RWPE2 (cell line): Measurements from ENCODE around the gene TIGD3.

Experiments used
- ATAC-seq: fragments of 200-7000 bp; cut with Tn5 transposase; 3 replicates; pipeline ENCODE4 v1.9.1; 2021; ENCODE audit warnings: low read depth
- DNase-seq: peaks from one replicate; pipeline ENCODE4 v3.0.0-alpha.2; 2020; ENCODE audit warnings: low spot score
- H3K27ac ChIP-seq: fragments of 450-650 bp; 2 replicates; pipeline ENCODE4 v1.5.1; 2017; ENCODE audit warnings: mild to moderate bottlenecking; ENCODE audit not compliant: poor library complexity, severe bottlenecking
- H3K27me3 ChIP-seq: fragments of 250-450 bp; sonication (Bioruptor Pico); 2 replicates; pipeline ENCODE4 v1.5.1; 2021; ENCODE audit warnings: mild to moderate bottlenecking, moderate library complexity; ENCODE audit not compliant: insufficient read depth, poor library complexity, severe bottlenecking
- H3K36me3 ChIP-seq: fragments of 250-450 bp; sonication (Bioruptor Pico); 2 replicates; pipeline ENCODE4 v1.5.1; 2020; ENCODE audit warnings: low read depth, mild to moderate bottlenecking, moderate library complexity
- H3K4me1 ChIP-seq: fragments of 250-450 bp; sonication (Bioruptor Pico); 2 replicates; pipeline ENCODE4 v1.5.1; 2021; ENCODE audit warnings: mild to moderate bottlenecking, moderate library complexity; ENCODE audit not compliant: insufficient read depth, poor library complexity, severe bottlenecking
- H3K4me3 ChIP-seq: fragments of 250-450 bp; sonication (Bioruptor Pico); 2 replicates; pipeline ENCODE4 v1.5.1; 2021; ENCODE audit warnings: mild to moderate bottlenecking, moderate library complexity; ENCODE audit not compliant: severe bottlenecking
- H3K9me3 ChIP-seq: fragments of 250-450 bp; sonication (Bioruptor Pico); 2 replicates; pipeline ENCODE4 v1.5.1; 2021; ENCODE audit warnings: mild to moderate bottlenecking, moderate library complexity; ENCODE audit not compliant: severe bottlenecking
- TF ChIP-seq, protein P1 (sequence below): fragments of 450-650 bp; IDR thresholded peaks from one replicate; pipeline ENCODE4 v1.5.1; 2017; ENCODE audit warnings: mild to moderate bottlenecking, moderate library complexity; ENCODE audit not compliant: poor library complexity, severe bottlenecking

TIGD3 gene

DNA sequence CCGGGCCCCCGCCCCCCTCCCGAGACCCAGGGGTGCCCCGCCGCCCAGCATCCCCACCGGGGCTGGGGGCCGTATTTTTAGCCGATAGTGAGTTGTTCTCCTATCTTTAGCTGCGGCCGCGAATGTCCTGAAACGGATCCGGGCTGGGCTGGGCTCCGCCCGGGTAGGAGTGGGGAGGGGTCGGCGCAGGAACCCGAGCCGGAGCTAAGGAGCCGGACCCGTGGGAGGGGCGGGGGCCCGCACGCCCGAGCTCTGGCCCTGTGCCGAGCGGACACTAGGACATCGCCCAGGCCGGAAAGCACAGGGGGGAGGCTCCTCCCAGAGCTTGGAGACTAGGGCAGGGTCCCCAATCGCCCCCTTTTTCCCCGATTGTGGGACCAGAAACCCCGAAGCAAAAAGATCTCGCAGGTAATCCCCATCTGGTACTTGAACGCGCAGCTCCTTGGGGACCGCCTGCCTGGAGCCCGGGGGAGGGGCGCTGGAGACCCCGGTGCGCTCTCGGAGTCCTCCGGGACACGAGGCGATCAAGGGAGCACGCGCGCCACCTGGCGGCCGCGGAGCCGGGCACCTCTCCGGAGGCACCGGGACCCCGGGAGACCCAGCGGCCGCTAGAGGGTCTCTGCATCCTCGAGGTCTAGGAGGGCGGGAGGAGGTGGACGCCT is 39.2 kb upstream of the TIGD3 start:
- H3K4me3 ChIP-seq, result peak overlapping the region; percentile 79
- peaks cover 8% of the 10 kb centered on the region for H3K36me3 ChIP-seq
- H3K27me3 ChIP-seq, result no peaks in the 10 kb centered on the region
- no peaks in the 10 kb centered on the region for H3K9me3 ChIP-seq
- peaks cover 33% of the 10 kb centered on the region for H3K4me1 ChIP-seq
- ATAC-seq, result peak; percentile 28
- TF ChIP-seq, protein P1, sequence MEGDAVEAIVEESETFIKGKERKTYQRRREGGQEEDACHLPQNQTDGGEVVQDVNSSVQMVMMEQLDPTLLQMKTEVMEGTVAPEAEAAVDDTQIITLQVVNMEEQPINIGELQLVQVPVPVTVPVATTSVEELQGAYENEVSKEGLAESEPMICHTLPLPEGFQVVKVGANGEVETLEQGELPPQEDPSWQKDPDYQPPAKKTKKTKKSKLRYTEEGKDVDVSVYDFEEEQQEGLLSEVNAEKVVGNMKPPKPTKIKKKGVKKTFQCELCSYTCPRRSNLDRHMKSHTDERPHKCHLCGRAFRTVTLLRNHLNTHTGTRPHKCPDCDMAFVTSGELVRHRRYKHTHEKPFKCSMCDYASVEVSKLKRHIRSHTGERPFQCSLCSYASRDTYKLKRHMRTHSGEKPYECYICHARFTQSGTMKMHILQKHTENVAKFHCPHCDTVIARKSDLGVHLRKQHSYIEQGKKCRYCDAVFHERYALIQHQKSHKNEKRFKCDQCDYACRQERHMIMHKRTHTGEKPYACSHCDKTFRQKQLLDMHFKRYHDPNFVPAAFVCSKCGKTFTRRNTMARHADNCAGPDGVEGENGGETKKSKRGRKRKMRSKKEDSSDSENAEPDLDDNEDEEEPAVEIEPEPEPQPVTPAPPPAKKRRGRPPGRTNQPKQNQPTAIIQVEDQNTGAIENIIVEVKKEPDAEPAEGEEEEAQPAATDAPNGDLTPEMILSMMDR, result peak; percentile 98
- no peak for DNase-seq
- H3K27ac ChIP-seq, result peak overlapping the region; percentile 93

DNA sequence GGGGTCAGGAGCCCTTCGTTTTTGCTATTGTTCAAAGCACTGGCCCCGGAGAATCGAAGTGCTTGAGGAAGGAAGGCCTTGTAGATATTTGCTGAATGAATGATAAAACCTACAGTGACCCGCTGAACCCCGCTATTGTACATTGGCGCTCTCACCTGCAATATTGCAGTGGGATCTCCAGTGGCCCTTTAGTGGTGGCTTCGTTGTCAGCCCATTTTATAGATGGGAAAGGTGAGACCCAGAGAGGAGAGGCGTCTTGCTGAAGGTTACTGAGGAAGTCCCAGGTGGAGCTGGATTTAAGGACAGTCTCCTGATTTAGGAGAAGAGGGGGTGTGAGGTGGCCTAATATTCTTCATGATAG is 38.7 kb upstream of the TIGD3 start:
- Histone ChIP-seq H3K9me3 (no peaks in the 10 kb centered on the region), H3K36me3 (peaks cover 13% of the 10 kb centered on the region), H3K4me3 (peak overlapping the region; percentile 79), H3K27me3 (no peaks in the 10 kb centered on the region), H3K27ac (peak overlapping the region; percentile 93), H3K4me1 (peaks cover 33% of the 10 kb centered on the region)
- TF ChIP-seq, protein P1, result peak; percentile 86
- DNase-seq (no peak), ATAC-seq (no peak)

DNA sequence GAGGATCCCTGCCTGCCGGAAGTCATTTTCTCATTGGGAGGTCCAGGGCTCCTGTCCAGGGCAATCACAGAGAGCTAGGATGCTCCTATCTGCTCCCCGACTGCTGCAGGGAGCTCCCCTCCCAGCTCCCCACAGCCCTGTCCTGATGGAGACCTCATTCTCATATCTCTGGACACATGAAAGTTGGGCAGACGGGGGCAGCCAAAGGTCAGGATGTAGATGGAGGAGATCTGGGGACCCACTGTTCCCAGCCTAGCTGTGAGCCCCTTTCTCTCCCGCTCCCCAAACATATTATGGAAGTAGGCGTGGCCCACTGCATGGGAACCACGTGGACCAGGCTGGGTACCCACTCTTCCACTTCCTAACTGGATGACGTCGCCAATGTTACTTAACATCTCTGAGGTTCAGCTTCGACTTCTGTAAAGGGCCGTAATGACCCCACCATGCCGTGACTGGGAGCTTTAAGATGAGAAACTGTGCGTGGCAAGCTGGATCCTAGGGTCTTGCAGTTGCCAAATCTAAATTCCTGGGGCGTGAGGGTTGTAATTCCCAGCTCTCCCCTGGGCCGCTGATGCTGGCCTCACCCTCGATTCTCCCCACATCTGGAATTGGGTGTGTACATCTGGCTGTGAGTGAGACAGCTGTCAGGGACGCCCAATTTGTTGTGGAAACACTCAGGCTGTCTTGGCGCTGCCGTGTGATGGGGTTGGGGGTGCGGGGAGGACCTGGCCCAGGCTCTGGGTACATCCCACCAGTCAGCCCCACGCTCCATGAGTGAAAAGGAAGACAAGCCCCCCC is 38.1 kb upstream of the TIGD3 start:
- Histone ChIP-seq H3K4me3 (peak overlapping the region; percentile 79), H3K36me3 (peaks cover 19% of the 10 kb centered on the region), H3K4me1 (peaks cover 28% of the 10 kb centered on the region), H3K27me3 (no peaks in the 10 kb centered on the region), H3K9me3 (no peaks in the 10 kb centered on the region), H3K27ac (peak overlapping the region; percentile 93)
- ATAC-seq, result peak; percentile 10
- DNase-seq, result no peak
- TF ChIP-seq, protein P1, result no peak

DNA sequence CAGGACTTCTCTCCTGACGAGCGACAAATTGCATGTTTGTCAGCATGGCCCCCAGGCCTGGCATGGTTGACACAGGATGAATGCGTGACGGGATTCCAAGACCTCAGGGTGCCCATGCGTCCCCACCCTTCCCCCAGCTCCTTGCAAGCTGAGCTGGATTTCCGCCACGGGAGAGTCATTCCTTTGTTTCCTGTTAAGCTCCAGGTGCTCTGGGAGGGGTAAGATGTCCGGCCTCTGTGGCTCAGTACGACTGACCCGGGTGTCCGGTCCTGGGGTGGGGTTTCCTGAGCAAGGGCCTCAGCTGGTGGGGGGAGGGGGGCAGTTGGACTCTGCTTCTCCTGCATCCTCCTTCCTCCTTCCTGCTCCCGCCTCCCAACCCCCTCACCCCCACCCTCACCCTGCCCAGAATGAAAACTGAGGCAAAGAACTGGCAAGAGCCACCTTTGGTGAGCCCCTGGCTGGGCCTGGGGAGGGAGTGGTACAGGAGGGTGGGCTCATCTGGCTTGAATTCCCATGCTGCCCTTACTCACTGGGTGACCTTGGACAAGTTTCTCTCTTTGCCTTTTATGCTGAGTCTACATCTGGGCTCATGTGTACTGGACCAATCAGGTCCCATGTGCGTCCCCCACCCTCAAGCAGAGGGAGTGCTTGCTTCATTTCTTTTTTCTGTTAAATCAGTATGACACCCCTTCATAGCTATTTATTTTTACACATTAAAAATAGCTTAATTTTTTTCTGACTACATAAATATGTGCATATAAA is 37.3 kb upstream of the TIGD3 start:
- H3K4me3 ChIP-seq, result peak overlapping the region; percentile 79
- H3K36me3 ChIP-seq, result peaks cover 27% of the 10 kb centered on the region
- H3K27ac ChIP-seq, result peak overlapping the region; percentile 93
- no peaks in the 10 kb centered on the region for H3K9me3 ChIP-seq
- ATAC-seq (peak; percentile 59), DNase-seq (peak; percentile 96)
- no peaks in the 10 kb centered on the region for H3K27me3 ChIP-seq
- peaks cover 24% of the 10 kb centered on the region for H3K4me1 ChIP-seq
- TF ChIP-seq, protein P1, result peak; percentile 5
